Right lobe of liver (tissue), 6 donors: ENCODE data around the gene COL10A1. TPM values are rescaled to one million over a fixed set of nuclear protein-coding genes. Genes with fewer than 3 reads are reported as not detected.

Source experiments
- ATAC-seq, 4 donors: fragments of 200-7000 bp; cut with Tn5 transposase; one replicate each; pipeline ENCODE4 v1.9.1; 2020; ENCODE audit warnings: mild to moderate bottlenecking in 4 of 4, moderate library complexity in 4 of 4
- DNase-seq, 3 donors: peaks; one replicate each; pipeline ENCODE4 v3.0.0-alpha.2; 2020
- H3K27ac ChIP-seq, 3 donors: fragments of 200-600 bp; one replicate each; pipeline ENCODE4 v1.8.0; 2022
- H3K27me3 ChIP-seq, 2 donors: fragments of 200-600 bp; one replicate each; pipeline ENCODE4 v1.8.0; 2022
- H3K36me3 ChIP-seq, 4 donors: fragments of 200-600 bp; sonication (generic) in 1 of 4; one replicate each; pipeline versions ENCODE4 v1.5.1 to v1.8.0; 2017 to 2022; ENCODE audit warnings: control low read depth in 1 of 4
- H3K4me1 ChIP-seq, 4 donors: fragments of 200-600 bp; sonication (generic) in 1 of 4; one replicate each; pipeline versions ENCODE4 v1.5.1 to v1.8.0; 2017 to 2022; ENCODE audit warnings: control low read depth in 1 of 4
- H3K4me3 ChIP-seq, 3 donors: fragments of 200-600 bp; one replicate each; pipeline ENCODE4 v1.8.0; 2022
- H3K9me3 ChIP-seq, 4 donors: fragments of 200-600 bp; sonication (generic) in 1 of 4; one replicate each; pipeline versions ENCODE4 v1.5.1 to v1.8.0; 2017 to 2022; ENCODE audit warnings: control low read depth in 1 of 4
- POLR2A ChIP-seq: fragments of 450-650 bp; IDR thresholded peaks from one replicate; pipeline ENCODE4 v1.6.1; 2017; ENCODE audit warnings: antibody characterized with exemption, mild to moderate bottlenecking
- WGBS: methylation state at CpG from one replicate; pipeline ENCODE4 v1.1.6; 2018; ENCODE audit warnings: low coverage, low lambda C conversion rate; ENCODE audit not compliant: insufficient coverage; ENCODE audit errors: missing lambda C conversion rate; 5-methylcytosine and 5-hydroxymethylcytosine counted together
- intact Hi-C, 2 donors: fragments of 100-400 bp; cut with DNase I; formaldehyde crosslinking; loops; one replicate each; pipeline versions ENCODE4 v1.11.2 to v1.14.1; 2022
- total RNA-seq, 6 experiments: library from RNA; depleted of rRNA in 2 of 6; stranded (reverse); fragments of >200 nt in 2 of 6; fragmentation: NEBNext Ultra II Directional in 3 of 6; extraction: Animal tissue kit (Norgen Biotek cat#: 25700) in 3 of 6; gene quantifications; one replicate each; pipeline versions ENCODE4 v1.1.0 to v1.2.4, GENCODE V29; 2016 to 2023
- TF ChIP-seq, protein P1 (sequence below), 4 donors: fragments of 200-600 bp in 3 of 4; fragments of 450-650 bp in 1 of 4; IDR thresholded peaks; one replicate each; pipeline versions ENCODE4 v1.5.1 to v1.8.0; 2016 to 2022; ENCODE audit warnings: antibody characterized with exemption in 4 of 4, mild to moderate bottlenecking in 2 of 4
- donor health status: DM: no; HTN: yes; CAD: no.
- donor health status: DM: no; HTN: no; CAD: no.
- donor health status: DM: no; HTN: no; CAD: no.
- donor health status: DM: no; HTN: yes; CAD: no.
- donor health status: DM: no; HTN: yes; CAD: no.

The COL10A1 gene
- total RNA-seq, 6 experiments from 2014 or later: 0.12 to 23.4 TPM; not detected in 4

DNA sequence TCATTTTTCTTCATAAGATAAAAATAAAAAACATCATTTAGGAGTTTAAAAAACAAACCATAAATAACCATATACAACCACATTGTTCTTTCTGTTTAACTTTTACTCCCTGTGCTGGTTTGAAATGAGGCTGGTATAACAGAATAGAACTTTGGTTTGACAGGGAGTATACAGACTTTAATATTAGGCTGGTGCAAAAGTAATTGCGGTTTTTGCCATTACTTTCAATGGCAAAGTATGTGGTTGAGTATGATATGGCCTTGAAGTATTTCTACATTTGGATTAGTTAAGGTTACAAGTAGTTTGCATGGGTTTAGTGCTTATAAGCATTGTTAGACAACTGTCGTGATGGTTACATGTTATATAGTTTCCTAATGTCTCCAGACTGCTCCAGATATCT is 29.0 kb upstream of the COL10A1 start:
- ATAC-seq (no peak), DNase-seq (no peak)
- H3K36me3 ChIP-seq: no peaks in the 10 kb centered on the region
- no peak overlapping the region for H3K4me3 ChIP-seq
- 90% methylated on average over 2 of the region's 2 CpGs for WGBS
- intact Hi-C loops: no loop called here
- no peaks in the 10 kb centered on the region for H3K9me3 ChIP-seq
- no peaks in the 10 kb centered on the region for H3K27me3 ChIP-seq
- no peaks in the 10 kb centered on the region for H3K4me1 ChIP-seq
- TF ChIP-seq, protein P1, sequence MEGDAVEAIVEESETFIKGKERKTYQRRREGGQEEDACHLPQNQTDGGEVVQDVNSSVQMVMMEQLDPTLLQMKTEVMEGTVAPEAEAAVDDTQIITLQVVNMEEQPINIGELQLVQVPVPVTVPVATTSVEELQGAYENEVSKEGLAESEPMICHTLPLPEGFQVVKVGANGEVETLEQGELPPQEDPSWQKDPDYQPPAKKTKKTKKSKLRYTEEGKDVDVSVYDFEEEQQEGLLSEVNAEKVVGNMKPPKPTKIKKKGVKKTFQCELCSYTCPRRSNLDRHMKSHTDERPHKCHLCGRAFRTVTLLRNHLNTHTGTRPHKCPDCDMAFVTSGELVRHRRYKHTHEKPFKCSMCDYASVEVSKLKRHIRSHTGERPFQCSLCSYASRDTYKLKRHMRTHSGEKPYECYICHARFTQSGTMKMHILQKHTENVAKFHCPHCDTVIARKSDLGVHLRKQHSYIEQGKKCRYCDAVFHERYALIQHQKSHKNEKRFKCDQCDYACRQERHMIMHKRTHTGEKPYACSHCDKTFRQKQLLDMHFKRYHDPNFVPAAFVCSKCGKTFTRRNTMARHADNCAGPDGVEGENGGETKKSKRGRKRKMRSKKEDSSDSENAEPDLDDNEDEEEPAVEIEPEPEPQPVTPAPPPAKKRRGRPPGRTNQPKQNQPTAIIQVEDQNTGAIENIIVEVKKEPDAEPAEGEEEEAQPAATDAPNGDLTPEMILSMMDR (IDR thresholded peaks at IDR 0.05): no peak
- no peak for TF ChIP-seq POLR2A
- no peak overlapping the region for H3K27ac ChIP-seq

DNA sequence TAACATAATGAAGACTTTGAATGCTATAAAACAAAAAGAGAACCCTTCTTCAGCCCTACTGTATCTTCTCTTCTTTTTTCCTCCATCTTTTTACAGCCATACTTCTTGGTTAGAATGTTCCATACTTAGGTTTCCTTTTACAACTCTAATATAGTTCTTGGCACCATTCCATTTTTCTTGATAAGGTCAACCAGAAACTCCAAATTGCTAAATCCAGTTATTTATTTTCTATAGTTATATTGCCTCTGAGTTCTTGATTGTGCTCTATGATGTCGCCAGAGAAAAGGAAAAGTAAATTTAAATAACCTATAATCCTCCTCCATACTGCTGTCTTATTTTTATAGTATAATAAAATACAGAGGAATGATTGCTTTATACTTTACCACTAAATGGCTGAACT is 26.7 kb upstream of the COL10A1 start:
- H3K4me3 ChIP-seq: no peak overlapping the region
- no peak for TF ChIP-seq POLR2A
- TF ChIP-seq, protein P1 (IDR thresholded peaks at IDR 0.05): no peak
- H3K27me3 ChIP-seq: no peaks in the 10 kb centered on the region
- ATAC-seq (no peak), DNase-seq (no peak)
- H3K36me3 ChIP-seq: no peaks in the 10 kb centered on the region
- 24% methylated on average over 1 of the region's 1 CpG for WGBS
- intact Hi-C loops: no loop called here
- H3K4me1 ChIP-seq: no peaks in the 10 kb centered on the region
- H3K9me3 ChIP-seq: no peaks in the 10 kb centered on the region
- H3K27ac ChIP-seq: no peak overlapping the region

DNA sequence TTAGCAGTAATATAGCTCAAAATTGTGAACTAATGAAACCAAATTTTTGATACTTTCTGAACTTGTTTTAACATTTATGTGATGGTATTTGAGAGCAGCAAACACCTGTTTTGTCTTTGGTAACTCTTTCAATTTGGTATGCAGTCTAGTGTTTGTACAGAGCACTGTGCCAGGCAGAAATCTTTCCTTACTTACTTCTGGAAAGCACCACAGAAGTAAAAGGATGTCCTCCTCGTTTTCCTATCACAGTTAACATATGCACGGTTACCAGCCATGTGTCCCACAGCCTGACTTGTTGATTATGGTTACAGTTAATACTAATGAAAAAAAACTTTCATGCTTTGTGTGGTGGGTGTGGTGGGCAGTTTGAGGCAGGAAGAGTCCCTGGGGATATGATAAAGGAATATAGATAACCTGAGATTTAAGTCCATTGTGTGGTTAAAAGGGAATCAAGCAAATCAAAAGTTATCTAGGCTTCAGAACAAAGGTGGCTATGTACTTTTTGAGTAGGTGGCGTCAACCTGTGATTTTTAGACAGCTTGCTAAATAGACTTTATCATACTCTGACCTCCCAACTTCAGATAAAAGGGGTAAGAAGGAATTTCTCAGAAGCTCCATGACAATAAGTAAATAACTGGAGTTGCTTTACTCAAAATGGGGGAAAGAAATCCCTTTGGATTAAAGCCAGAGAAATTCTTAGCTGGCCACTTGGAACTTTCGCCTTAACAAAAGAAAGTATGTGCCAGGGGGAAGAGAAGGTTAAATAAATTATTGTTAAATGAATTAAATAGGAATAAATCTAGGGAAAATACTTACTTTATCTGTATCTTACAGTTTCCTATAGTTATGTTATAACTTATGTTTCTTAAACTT is 20.1 kb upstream of the COL10A1 start:
- TF ChIP-seq POLR2A: no peak
- Histone ChIP-seq H3K4me3 (no peak overlapping the region), H3K27ac (no peak overlapping the region), H3K27me3 (no peaks in the 10 kb centered on the region), H3K4me1 (peaks cover 0 to 4% (median 0%) of the 10 kb centered on the region in 4 donors), H3K36me3 (no peaks in the 10 kb centered on the region), H3K9me3 (no peaks in the 10 kb centered on the region)
- intact Hi-C loops: no loop called here
- WGBS: 58% methylated on average over 3 of the region's 4 CpGs
- no peak for ATAC-seq
- DNase-seq: no peak

DNA sequence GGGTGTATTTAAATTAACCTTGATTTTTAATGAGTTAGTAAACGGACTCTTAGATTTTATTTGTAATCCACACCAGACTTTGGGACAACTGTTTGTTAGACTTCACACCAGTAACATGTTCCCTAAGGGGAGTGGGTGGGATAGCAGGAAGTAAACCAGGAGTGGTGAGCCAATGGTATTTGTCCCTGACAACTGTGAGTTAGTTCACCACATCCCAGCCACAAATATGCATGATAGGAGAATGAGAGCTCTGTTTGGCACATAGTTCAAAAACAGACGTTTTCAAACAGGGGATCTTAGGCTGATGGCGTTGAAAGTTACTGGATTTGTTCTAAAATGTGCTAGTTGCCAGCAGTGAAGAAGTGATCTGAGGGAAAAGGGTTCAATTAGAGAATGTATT is 18.7 kb upstream of the COL10A1 start:
- no peak overlapping the region for H3K27ac ChIP-seq
- no peaks in the 10 kb centered on the region for H3K27me3 ChIP-seq
- WGBS: 77% methylated on average over 3 of the region's 3 CpGs
- ATAC-seq (no peak), DNase-seq (no peak)
- no peak overlapping the region for H3K4me3 ChIP-seq
- TF ChIP-seq, protein P1 (IDR thresholded peaks at IDR 0.05): no peak
- TF ChIP-seq POLR2A: no peak
- no peaks in the 10 kb centered on the region for H3K9me3 ChIP-seq
- peaks cover 0 to 4% (median 0%) of the 10 kb centered on the region in 4 donors for H3K4me1 ChIP-seq
- intact Hi-C loops: no loop called here
- no peaks in the 10 kb centered on the region for H3K36me3 ChIP-seq

DNA sequence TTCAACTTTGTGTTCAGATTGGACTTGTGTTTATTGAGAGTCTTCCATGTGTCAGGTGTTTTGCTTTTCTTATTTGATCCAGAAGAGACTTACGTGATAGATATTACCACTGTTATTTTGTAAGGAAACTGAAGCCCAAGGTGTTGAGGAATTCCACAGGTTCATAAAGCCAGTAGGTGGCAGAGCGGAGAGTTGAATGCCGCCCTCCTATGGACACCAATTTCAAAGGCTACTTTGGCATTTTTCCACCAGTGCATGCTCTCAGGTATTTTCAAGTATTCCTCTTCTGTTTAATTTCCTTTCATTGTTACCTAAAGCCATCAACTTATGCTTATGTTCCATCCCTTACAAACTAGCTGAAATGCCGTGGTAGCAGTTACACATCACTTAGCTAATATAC is 14.0 kb upstream of the COL10A1 start:
- Histone ChIP-seq H3K27ac (no peak overlapping the region), H3K27me3 (no peaks in the 10 kb centered on the region), H3K4me3 (no peak overlapping the region), H3K4me1 (no peaks in the 10 kb centered on the region), H3K9me3 (no peaks in the 10 kb centered on the region), H3K36me3 (no peaks in the 10 kb centered on the region)
- TF ChIP-seq POLR2A: no peak
- TF ChIP-seq, protein P1 (IDR thresholded peaks at IDR 0.05): peak in 1 of 4 donors; percentile 13
- no peak for ATAC-seq
- 98% methylated on average over 4 of the region's 4 CpGs for whole genome bisulfite sequencing
- intact Hi-C loops: no loop called here
- no peak for DNase-seq
